Astrocyte (in vitro differentiated cells and primary cell): ENCODE measurements around the gene ZSWIM9.

Experiments used
- EZH2 ChIP-seq: IDR thresholded peaks from 2 replicates; pipeline ENCODE4 v1.6.1; 2012; ENCODE audit warnings: mild to moderate bottlenecking, low read length, inconsistent platforms; ENCODE audit not compliant: insufficient read depth
- TF ChIP-seq, protein P1 (sequence below): IDR thresholded peaks from 2 replicates; pipeline ENCODE4 v1.5.1; 2011; ENCODE audit warnings: low read depth, mild to moderate bottlenecking, inconsistent platforms, low read length, moderate library complexity; ENCODE audit not compliant: insufficient read depth

DNA sequence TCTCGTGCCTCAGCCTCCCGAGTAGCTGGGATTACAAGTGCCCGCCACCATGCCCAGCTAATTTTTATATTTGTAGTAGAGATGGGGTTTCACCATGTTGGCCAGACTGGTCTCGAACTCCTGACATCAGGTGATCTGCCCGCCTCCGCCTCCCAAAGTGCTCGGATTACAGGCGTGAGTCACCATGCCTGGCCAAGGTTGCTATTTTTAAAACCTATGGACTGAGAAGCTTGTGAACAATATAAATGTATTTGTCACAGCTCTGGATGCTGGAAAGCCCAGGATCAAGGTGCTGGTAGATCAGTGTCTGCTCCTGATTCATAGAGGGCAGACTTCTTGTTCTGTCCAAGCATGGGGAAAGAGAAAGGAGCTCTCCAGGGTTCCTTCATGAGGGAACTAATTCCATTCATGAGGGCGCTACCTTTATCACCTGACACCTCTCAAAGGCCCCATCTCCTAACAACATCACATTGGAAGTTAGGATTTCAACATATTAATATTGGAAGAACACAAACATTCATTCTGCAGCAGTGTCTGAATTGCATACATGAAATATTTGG is 69.2 kb downstream of the ZSWIM9 start:
- TF ChIP-seq, protein P1, sequence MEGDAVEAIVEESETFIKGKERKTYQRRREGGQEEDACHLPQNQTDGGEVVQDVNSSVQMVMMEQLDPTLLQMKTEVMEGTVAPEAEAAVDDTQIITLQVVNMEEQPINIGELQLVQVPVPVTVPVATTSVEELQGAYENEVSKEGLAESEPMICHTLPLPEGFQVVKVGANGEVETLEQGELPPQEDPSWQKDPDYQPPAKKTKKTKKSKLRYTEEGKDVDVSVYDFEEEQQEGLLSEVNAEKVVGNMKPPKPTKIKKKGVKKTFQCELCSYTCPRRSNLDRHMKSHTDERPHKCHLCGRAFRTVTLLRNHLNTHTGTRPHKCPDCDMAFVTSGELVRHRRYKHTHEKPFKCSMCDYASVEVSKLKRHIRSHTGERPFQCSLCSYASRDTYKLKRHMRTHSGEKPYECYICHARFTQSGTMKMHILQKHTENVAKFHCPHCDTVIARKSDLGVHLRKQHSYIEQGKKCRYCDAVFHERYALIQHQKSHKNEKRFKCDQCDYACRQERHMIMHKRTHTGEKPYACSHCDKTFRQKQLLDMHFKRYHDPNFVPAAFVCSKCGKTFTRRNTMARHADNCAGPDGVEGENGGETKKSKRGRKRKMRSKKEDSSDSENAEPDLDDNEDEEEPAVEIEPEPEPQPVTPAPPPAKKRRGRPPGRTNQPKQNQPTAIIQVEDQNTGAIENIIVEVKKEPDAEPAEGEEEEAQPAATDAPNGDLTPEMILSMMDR: no peak
- no peak for TF ChIP-seq EZH2
